ELF-1 (cell line): Measurements from ENCODE around the gene VRK1.
"Not testable (repeated sequence)": the region's sequence is repeated elsewhere in the genome, so short reads cannot be mapped to it uniquely, and the experiment has no call there.

Source experiments
- DNase-seq: peaks from one replicate; pipeline ENCODE4 v3.0.0-alpha.2; 2016; ENCODE audit warnings: low read depth, low spot score

VRK1 gene

GRCh38 chr14:96881713-96882112, 84.5 kb downstream of the VRK1 start:
- no peak for DNase-seq

- DNase-seq, result not testable (repeated sequence)
Measured at GRCh38 chr14:96883974-96884373, 86.8 kb downstream of the VRK1 start.

GRCh38 chr14:96888158-96888557, 91.0 kb downstream of the VRK1 start:
- no peak for DNase-seq

GRCh38 chr14:96888593-96888992, 91.4 kb downstream of the VRK1 start:
- DNase-seq, result peak; percentile 8

- DNase-seq, result no peak
Measured at GRCh38 chr14:96889091-96889490, 91.9 kb downstream of the VRK1 start.

- no peak for DNase-seq
Measured at GRCh38 chr14:96893966-96894622, 96.9 kb downstream of the VRK1 start.

GRCh38 chr14:96894966-96895365, 97.8 kb downstream of the VRK1 start:
- DNase-seq, result no peak

- DNase-seq, result no peak
Measured at GRCh38 chr14:96895658-96896271, 98.6 kb downstream of the VRK1 start.

GRCh38 chr14:96897184-96897583, 100.0 kb downstream of the VRK1 start:
- DNase-seq, result no peak

- no peak for DNase-seq
Measured at GRCh38 chr14:96901227-96901626, 104.0 kb downstream of the VRK1 start.

GRCh38 chr14:96902004-96902403, 104.8 kb downstream of the VRK1 start:
- DNase-seq, result no peak

GRCh38 chr14:96903444-96904023, 106.4 kb downstream of the VRK1 start:
- no peak for DNase-seq

- DNase-seq, result no peak
Measured at GRCh38 chr14:96904201-96904600, 107.0 kb downstream of the VRK1 start.

- no peak for DNase-seq
Measured at GRCh38 chr14:96905065-96905464, 107.9 kb downstream of the VRK1 start.

GRCh38 chr14:96905825-96906224, 108.6 kb downstream of the VRK1 start:
- no peak for DNase-seq

GRCh38 chr14:96906434-96906833, 109.3 kb downstream of the VRK1 start:
- DNase-seq, result no peak

- no peak for DNase-seq
Measured at GRCh38 chr14:96909841-96910364, 112.7 kb downstream of the VRK1 start.

- no peak for DNase-seq
Measured at GRCh38 chr14:96911499-96912149, 114.4 kb downstream of the VRK1 start.

GRCh38 chr14:96914571-96915128, 117.5 kb downstream of the VRK1 start:
- no peak for DNase-seq

GRCh38 chr14:96915478-96915877, 118.3 kb downstream of the VRK1 start:
- DNase-seq, result no peak

GRCh38 chr14:96916751-96917150, 119.6 kb downstream of the VRK1 start:
- DNase-seq, result no peak

GRCh38 chr14:96917442-96917963, 120.3 kb downstream of the VRK1 start:
- DNase-seq, result no peak
